Astrocyte of the spinal cord (primary cell): Measurements from ENCODE around the gene SNAP29.

ENCODE experiments used
- DNase-seq: peaks from one replicate; pipeline ENCODE4 v3.0.0; 2011; ENCODE audit warnings: low read depth, low spot score
- H3K4me3 ChIP-seq: 2 replicates; pipeline ENCODE4 v1.5.1; 2011; ENCODE audit warnings: low read depth, mild to moderate bottlenecking, low read length, moderate library complexity
- in situ Hi-C: cut with HindIII; loops from 2 replicates; pipeline ENCODE4 v1.10.0; 2017; ENCODE audit warnings: low sequenced_read_pairs
- TF ChIP-seq, protein P1 (sequence below): IDR thresholded peaks from 2 replicates; pipeline ENCODE4 v1.5.1; 2012; ENCODE audit warnings: low read depth, mild to moderate bottlenecking, low read length, inconsistent platforms

SNAP29 gene

DNA sequence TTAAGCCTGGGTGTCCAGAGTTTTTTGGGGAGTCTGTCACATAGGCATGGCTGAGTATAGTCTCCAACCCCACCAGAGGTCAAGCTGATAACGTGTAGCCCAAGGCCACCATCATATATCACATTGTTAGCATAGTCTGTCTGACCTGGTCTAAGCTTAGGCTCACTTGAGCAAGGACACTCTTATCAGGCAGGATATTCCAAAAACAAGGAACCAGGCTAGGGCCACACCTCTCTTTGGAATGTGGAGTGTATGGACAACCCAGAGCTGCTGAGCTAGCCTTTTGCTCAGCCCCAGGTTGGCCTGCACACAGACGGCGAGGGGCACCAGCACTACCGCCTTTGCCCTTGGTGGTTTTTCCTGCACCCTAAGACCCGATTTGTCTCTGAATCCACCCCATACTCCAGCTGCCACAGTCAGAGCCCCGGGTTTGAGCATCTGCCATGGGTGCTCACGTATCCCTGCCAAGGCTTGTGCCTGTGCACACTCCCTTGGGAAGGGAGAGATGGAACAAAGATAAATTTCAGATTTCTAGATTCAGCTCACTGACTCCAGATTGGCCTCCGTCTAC is 7.2 kb downstream of the SNAP29 start:
- no peak for DNase-seq
- TF ChIP-seq, protein P1, sequence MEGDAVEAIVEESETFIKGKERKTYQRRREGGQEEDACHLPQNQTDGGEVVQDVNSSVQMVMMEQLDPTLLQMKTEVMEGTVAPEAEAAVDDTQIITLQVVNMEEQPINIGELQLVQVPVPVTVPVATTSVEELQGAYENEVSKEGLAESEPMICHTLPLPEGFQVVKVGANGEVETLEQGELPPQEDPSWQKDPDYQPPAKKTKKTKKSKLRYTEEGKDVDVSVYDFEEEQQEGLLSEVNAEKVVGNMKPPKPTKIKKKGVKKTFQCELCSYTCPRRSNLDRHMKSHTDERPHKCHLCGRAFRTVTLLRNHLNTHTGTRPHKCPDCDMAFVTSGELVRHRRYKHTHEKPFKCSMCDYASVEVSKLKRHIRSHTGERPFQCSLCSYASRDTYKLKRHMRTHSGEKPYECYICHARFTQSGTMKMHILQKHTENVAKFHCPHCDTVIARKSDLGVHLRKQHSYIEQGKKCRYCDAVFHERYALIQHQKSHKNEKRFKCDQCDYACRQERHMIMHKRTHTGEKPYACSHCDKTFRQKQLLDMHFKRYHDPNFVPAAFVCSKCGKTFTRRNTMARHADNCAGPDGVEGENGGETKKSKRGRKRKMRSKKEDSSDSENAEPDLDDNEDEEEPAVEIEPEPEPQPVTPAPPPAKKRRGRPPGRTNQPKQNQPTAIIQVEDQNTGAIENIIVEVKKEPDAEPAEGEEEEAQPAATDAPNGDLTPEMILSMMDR, result no peak
- in situ Hi-C loops, result no loop called here
- no peak overlapping the region for H3K4me3 ChIP-seq

DNA sequence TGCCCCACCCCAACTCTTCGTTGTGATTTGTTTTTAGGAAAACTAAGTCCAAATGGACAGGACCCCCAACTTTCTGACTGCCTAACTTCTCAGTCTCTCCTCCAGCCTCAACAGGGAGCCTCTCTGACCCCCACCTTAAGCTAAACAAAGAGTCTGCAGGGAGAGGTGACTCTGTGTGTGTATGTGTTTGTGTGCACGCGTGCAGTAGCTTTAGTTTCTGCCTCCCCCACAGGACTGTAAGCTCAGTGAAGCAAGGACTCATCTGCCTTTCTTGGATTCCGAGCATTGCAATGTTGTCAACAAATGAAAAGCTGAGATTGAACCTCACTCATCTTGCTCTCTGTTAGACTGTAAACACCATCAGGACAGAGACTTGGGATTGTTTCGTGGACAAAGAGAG is 7.9 kb downstream of the SNAP29 start:
- no peak overlapping the region for H3K4me3 ChIP-seq
- in situ Hi-C loops, result no loop called here

DNA sequence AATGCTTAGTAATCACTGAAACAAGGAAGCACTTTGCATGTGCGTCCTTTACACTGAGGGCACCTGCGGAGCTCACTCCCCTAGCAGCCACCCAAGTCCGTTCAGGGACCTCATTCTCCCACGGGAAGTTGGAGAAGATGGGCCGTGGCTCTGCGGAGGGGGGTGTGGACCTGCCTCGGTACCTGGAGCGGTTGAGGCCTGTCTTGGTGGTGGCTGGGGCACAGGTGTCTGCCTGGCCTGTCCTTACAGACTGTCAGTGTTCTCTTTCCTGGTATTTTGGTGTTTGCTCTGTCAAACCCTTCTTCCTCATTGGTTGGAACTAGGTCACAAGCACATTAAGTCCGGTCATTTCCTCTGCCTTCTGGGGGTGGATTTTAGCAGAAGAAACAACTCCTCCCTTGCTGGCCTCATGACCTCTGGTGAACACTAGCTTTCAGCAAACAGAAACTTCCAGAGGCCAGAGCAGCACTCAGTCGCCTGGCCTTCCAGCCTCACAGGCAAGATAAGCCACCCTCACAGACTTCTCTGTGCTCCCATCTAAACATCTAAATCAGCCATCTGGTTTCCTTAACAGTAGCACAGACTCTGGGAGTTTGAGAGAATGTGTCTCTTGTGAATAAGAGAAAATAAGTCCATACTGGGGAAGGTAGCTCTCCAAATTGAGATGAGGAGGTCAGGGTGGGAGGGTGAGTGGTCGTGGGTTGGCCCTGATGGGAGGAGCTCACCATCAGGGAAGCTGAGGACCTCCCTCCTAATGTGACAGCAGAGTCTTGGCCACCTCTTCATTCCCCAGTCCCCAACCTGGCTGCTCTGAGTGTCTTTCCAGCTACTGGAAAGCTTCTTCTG is 8.6 kb downstream of the SNAP29 start:
- H3K4me3 ChIP-seq, result no peak overlapping the region
- in situ Hi-C loops, result no loop called here
- no peak for DNase-seq
- TF ChIP-seq, protein P1, result no peak

More for the DNA sequence above, 7.9 kb downstream of the SNAP29 start:
- TF ChIP-seq, protein P1, result no peak
- no peak for DNase-seq

DNA sequence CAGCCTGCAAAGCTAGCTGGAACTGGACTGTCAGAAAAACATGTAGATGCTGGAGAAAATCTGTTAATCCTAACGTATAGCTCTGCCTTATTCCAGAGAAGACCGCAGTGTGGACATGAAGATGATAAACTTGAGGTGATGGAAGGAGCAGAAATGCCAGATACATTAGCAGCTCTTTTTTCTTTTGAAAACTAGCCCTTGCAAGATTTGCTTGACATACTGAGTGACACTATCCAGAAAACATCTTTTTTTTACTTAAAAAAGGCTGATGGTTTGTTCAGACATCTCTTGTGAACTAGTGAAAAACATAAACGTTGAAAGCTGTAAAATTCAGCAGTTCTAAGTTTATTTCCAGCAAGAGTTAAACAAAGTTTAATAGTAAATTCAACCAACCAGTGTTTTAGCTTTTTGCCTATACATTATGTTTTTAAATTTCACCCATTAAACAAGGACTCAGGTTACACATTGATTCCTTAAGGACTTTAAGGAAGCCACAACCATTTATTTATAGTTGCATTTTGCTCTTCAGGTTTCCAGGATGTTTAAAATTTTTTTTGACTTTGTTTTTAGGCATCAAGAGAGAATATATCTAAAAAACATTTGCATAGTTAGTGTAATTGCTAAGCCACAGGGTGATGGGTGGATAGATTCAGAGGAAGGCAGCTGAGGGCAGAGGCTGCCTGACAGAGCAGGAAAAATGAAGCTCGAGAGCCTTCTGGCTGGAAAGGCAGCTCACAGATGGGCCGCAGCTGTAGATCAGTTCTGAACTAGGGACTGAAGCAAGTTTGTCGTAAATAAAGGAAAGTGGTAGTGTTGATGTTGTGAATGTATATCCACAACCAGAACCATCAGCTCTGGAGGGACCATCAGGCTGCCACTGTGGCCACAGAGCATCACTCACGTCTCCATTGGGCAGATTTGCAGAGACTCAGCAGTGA is 9.5 kb downstream of the SNAP29 start:
- TF ChIP-seq, protein P1, result no peak
- in situ Hi-C loops, result no loop called here
- DNase-seq, result no peak
- H3K4me3 ChIP-seq, result no peak overlapping the region

DNA sequence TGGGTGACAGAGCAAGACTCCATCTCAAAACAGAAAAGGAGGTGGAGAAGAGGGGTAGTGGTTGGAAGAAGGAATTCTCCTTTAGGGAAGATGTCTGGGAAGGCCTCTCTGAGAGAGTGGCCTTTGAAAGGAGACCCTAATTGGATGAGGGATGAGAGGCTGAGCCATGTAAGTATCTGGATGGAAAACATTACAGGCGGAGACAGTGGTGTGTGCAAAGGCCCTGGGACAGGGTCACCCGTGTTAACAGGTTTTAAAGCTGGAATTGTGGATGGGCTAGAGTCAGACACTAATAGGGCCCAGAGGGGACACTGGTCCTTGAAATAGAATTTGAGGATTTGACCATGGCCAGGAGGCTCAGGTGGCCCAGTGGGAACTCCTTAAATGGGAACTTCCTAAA is 10.4 kb downstream of the SNAP29 start:
- TF ChIP-seq, protein P1, result no peak
- H3K4me3 ChIP-seq, result no peak overlapping the region
- DNase-seq, result no peak
- in situ Hi-C loops, result no loop called here

DNA sequence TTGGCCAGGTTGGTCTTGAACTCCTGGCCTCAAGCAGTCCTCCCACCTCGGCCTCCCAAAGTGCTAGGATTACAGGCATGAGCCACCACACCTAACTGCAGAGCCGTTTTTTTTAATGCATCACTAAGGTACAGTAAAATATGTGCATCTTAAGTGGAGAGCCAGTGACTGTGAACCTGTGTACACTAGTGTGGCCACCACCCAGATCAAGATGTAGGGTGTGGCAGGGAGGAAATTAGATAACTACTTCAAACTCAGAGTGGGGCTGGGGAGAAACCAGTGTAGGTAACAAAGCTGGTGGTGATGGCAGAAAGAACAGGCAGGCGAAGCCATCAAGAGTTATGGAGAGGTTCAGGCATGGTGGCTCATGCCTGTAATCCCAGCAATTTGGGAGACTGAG is 14.4 kb downstream of the SNAP29 start:
- H3K4me3 ChIP-seq, result no peak overlapping the region
- TF ChIP-seq, protein P1, result no peak
- no peak for DNase-seq
- in situ Hi-C loops, result no loop called here
